HG02973 (cell line): Measurements from ENCODE around the gene NEDD1.

Source experiments
- ATAC-seq: cut with Tn5 transposase; IDR thresholded peaks from one replicate; pipeline ENCODE4 v1.9.1; 2021; ENCODE audit warnings: moderate library complexity; ENCODE audit not compliant: unreplicated experiment

Gene NEDD1

GRCh38 chr12:96906849-96907670 is at the start of gene NEDD1:
TSS of gene NEDD1 (plus strand) at chr12:96907257. CDS start at chr12:96909760, 2,503 bp downstream.
- peak; percentile 92 for ATAC-seq

- no peak for ATAC-seq
These were observed 48.9 kb upstream of the NEDD1 start for GRCh38 chr12:96858162-96858561.

GRCh38 chr12:96861656-96862055 is 45.4 kb upstream of the NEDD1 start:
- no peak for ATAC-seq

GRCh38 chr12:96862326-96862725 is 44.7 kb upstream of the NEDD1 start:
- ATAC-seq: no peak

- no peak for ATAC-seq
These were observed 42.7 kb upstream of the NEDD1 start for GRCh38 chr12:96864335-96864734.

- no peak for ATAC-seq
These were observed 40.1 kb upstream of the NEDD1 start for GRCh38 chr12:96866801-96867590.

- ATAC-seq: no peak
These were observed 36.1 kb upstream of the NEDD1 start for GRCh38 chr12:96870946-96871345.

- no peak for ATAC-seq
These were observed 34.1 kb upstream of the NEDD1 start for GRCh38 chr12:96872961-96873360.

GRCh38 chr12:96874211-96874610 is 32.8 kb upstream of the NEDD1 start:
- no peak for ATAC-seq

GRCh38 chr12:96876966-96877365 is 30.1 kb upstream of the NEDD1 start:
- no peak for ATAC-seq

GRCh38 chr12:96878704-96879103 is 28.4 kb upstream of the NEDD1 start:
- ATAC-seq: no peak

- no peak for ATAC-seq
These were observed 27.8 kb upstream of the NEDD1 start for GRCh38 chr12:96879301-96879700.

- ATAC-seq: no peak
These were observed 26.8 kb upstream of the NEDD1 start for GRCh38 chr12:96880220-96880619.

- no peak for ATAC-seq
These were observed 25.4 kb upstream of the NEDD1 start for GRCh38 chr12:96881608-96882007.

- no peak for ATAC-seq
These were observed 24.2 kb upstream of the NEDD1 start for GRCh38 chr12:96882862-96883261.

- no peak for ATAC-seq
These were observed 23.5 kb upstream of the NEDD1 start for GRCh38 chr12:96883571-96883970.

GRCh38 chr12:96886998-96887677 is 19.9 kb upstream of the NEDD1 start:
- no peak for ATAC-seq

GRCh38 chr12:96889273-96889933 is 17.7 kb upstream of the NEDD1 start:
- no peak for ATAC-seq

- no peak for ATAC-seq
These were observed 16.7 kb upstream of the NEDD1 start for GRCh38 chr12:96890331-96890730.

GRCh38 chr12:96892104-96892503 is 15.0 kb upstream of the NEDD1 start:
- ATAC-seq: no peak

- ATAC-seq: no peak
These were observed 9.6 kb upstream of the NEDD1 start for GRCh38 chr12:96897421-96897820.
